ENCODE measurements around the gene DRC7. TPM values are rescaled to one million over a fixed set of nuclear protein-coding genes. Genes with fewer than 3 reads are reported as not detected.
"Not testable (repeated sequence)": the region's sequence is repeated elsewhere in the genome, so short reads cannot be mapped to it uniquely, and the experiment has no call there.

The DRC7 gene
- total RNA-seq, 2 donors from 2014 or later = 1.6 to 1.8 TPM

DNA sequence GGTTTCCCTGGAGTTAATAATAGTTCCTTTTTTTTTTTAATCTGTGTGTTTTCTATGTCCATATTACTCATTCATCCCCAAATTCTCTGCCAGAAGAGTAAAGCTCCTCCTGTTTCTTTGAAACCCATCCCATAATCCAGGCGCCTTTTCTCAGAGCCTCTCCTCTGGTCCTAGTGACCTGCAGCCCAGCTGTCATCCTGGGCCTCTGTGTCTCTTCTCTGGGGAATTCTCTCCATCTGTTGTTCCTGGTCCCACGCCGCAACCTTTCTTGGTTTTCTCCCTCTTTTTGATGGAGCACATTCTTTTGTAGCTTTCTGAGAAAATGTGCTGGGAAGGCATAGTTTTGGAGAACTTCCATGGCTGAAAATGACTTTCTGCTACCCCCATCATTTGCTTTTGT, 51.2 kb downstream of the DRC7 start:
- H3K4me3 ChIP-seq (ENCODE audit: low read length) = no peak overlapping the region

DNA sequence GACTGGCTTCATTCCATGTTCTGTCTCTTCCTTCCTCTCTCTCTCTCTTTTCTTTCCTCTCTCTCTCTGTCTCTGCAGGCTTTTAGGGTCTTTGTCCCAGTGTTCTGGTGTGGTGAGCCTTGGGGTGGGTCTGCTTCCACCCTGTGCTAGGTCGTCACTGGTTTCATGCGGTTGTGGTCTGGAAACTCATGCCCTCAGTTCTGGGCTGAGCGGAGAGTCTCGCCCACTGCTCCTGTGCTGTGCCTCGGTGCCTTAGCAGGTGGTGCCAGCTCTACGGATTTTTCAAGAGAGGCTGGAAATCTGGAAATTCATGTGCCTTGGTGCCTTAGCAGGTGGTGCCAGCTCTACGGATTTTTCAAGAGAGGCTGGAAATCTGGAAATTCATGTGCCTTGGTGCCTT, 51.7 kb downstream of the DRC7 start:
- H3K36me3 Mint-ChIP-seq (ENCODE audit: low read depth); H3K36me3 ChIP-seq (ENCODE audit: control insufficient read depth, insufficient read depth, low read length); H3K4me3 Mint-ChIP-seq; H3K4me1 ChIP-seq (ENCODE audit: control insufficient read depth, insufficient read depth, low read length); H3K4me3 ChIP-seq (ENCODE audit: low read length); H3K4me1 Mint-ChIP-seq; H3K27ac Mint-ChIP-seq; H3K9ac ChIP-seq (ENCODE audit: extremely low read depth, low read length, poor library complexity, severe bottlenecking); H3K27me3 Mint-ChIP-seq (ENCODE audit: insufficient read depth); H3K9me3 ChIP-seq (ENCODE audit: control insufficient read depth, low read length); DNase-seq; H3K27me3 ChIP-seq (ENCODE audit: control insufficient read depth, insufficient read depth, low read length, poor library complexity, severe bottlenecking); H3K9me3 Mint-ChIP-seq; H3K27ac ChIP-seq (ENCODE audit: low read depth, low read length): not testable (repeated sequence)
- 20 to 82% methylated on average over 1 to 7 of the region's 7 CpGs for WGBS, 2 experiments (ENCODE audit: insufficient coverage in 1 of 2, insufficient read length in 1 of 2)

More for the DNA sequence above, 51.2 kb downstream of the DRC7 start:
- H3K27ac ChIP-seq (ENCODE audit: low read depth, low read length) = no peak overlapping the region
- no peak overlapping the region for H3K4me3 Mint-ChIP-seq
- peaks cover 6% of the 10 kb centered on the region for H3K36me3 Mint-ChIP-seq (ENCODE audit: low read depth)
- no peaks in the 10 kb centered on the region for H3K9me3 ChIP-seq (ENCODE audit: control insufficient read depth, low read length)
- no peak for TF ChIP-seq CTCF (conservative IDR thresholded peaks at IDR 0.05)
- H3K36me3 ChIP-seq (ENCODE audit: control insufficient read depth, insufficient read depth, low read length) = no peaks in the 10 kb centered on the region
- H3K4me1 Mint-ChIP-seq = peaks cover 5% of the 10 kb centered on the region
- no peaks in the 10 kb centered on the region for H3K27me3 Mint-ChIP-seq (ENCODE audit: insufficient read depth)
- H3K9me3 Mint-ChIP-seq = no peaks in the 10 kb centered on the region
- H3K27me3 ChIP-seq (ENCODE audit: control insufficient read depth, insufficient read depth, low read length, poor library complexity, severe bottlenecking) = no peaks in the 10 kb centered on the region
- 96 to 97% methylated on average over 3 of the region's 3 CpGs for WGBS, 2 experiments (ENCODE audit: insufficient coverage in 1 of 2, insufficient read length in 1 of 2)
- peaks cover 5% of the 10 kb centered on the region for H3K4me1 ChIP-seq (ENCODE audit: control insufficient read depth, insufficient read depth, low read length)
- H3K9ac ChIP-seq (ENCODE audit: extremely low read depth, low read length, poor library complexity, severe bottlenecking) = no peak overlapping the region
- no peak for DNase-seq
- no peak overlapping the region for H3K27ac Mint-ChIP-seq

- no peak for TF ChIP-seq CTCF (conservative IDR thresholded peaks at IDR 0.05)
- 91 to 95% methylated on average over 7 of the region's 7 CpGs for WGBS, 2 experiments (ENCODE audit: insufficient coverage in 1 of 2, insufficient read length in 1 of 2)
- peak overlapping the region; percentile 22 for H3K27ac ChIP-seq (ENCODE audit: low read depth, low read length)
- H3K36me3 ChIP-seq (ENCODE audit: control insufficient read depth, insufficient read depth, low read length) = no peaks in the 10 kb centered on the region
- Mint-ChIP-seq H3K4me3 (no peak overlapping the region), H3K36me3 (ENCODE audit: low read depth) (peaks cover 11% of the 10 kb centered on the region), H3K9me3 (no peaks in the 10 kb centered on the region), H3K4me1 (peaks cover 5% of the 10 kb centered on the region), H3K27ac (no peak overlapping the region), H3K27me3 (ENCODE audit: insufficient read depth) (no peaks in the 10 kb centered on the region)
- peaks cover 4% of the 10 kb centered on the region for H3K4me1 ChIP-seq (ENCODE audit: control insufficient read depth, insufficient read depth, low read length)
- no peaks in the 10 kb centered on the region for H3K27me3 ChIP-seq (ENCODE audit: control insufficient read depth, insufficient read depth, low read length, poor library complexity, severe bottlenecking)
- H3K9me3 ChIP-seq (ENCODE audit: control insufficient read depth, low read length) = no peaks in the 10 kb centered on the region
- H3K9ac ChIP-seq (ENCODE audit: extremely low read depth, low read length, poor library complexity, severe bottlenecking) = no peak overlapping the region
- H3K4me3 ChIP-seq (ENCODE audit: low read length) = no peak overlapping the region
- DNase-seq = no peak
These were observed 52.5 kb downstream of the DRC7 start for GRCh38 chr16:57747091-57747490.

- peaks cover 4% of the 10 kb centered on the region for H3K4me1 Mint-ChIP-seq
- no peaks in the 10 kb centered on the region for H3K27me3 Mint-ChIP-seq (ENCODE audit: insufficient read depth)
- no peak for TF ChIP-seq CTCF (conservative IDR thresholded peaks at IDR 0.05)
- Histone ChIP-seq H3K9ac (ENCODE audit: extremely low read depth, low read length, poor library complexity, severe bottlenecking) (no peak overlapping the region), H3K4me1 (ENCODE audit: control insufficient read depth, insufficient read depth, low read length) (no peaks in the 10 kb centered on the region), H3K36me3 (ENCODE audit: control insufficient read depth, insufficient read depth, low read length) (no peaks in the 10 kb centered on the region), H3K4me3 (ENCODE audit: low read length) (no peak overlapping the region), H3K9me3 (ENCODE audit: control insufficient read depth, low read length) (no peaks in the 10 kb centered on the region), H3K27me3 (ENCODE audit: control insufficient read depth, insufficient read depth, low read length, poor library complexity, severe bottlenecking) (no peaks in the 10 kb centered on the region), H3K27ac (ENCODE audit: low read depth, low read length) (no peak overlapping the region)
- DNase-seq = no peak
- no peaks in the 10 kb centered on the region for H3K9me3 Mint-ChIP-seq
- H3K4me3 Mint-ChIP-seq = no peak overlapping the region
- H3K36me3 Mint-ChIP-seq (ENCODE audit: low read depth) = peaks cover 11% of the 10 kb centered on the region
- 87 to 94% methylated on average over 7 to 12 of the region's 12 CpGs for WGBS, 2 experiments (ENCODE audit: insufficient coverage in 1 of 2, insufficient read length in 1 of 2)
- H3K27ac Mint-ChIP-seq = no peak overlapping the region
These were observed 52.9 kb downstream of the DRC7 start for GRCh38 chr16:57747496-57747895.
